K562 (cell line): ENCODE measurements around the gene NCOA6. TPM values are rescaled to one million over a fixed set of nuclear protein-coding genes. Genes with fewer than 3 reads are reported as not detected.
A peak's percentile ranks its signal among the peaks of the same experiment; 100 is the strongest.

Experiments used
- CBX1 ChIP-seq: sonication (generic); IDR thresholded peaks from 2 replicates; pipeline ENCODE4 v1.6.1; 2016; ENCODE audit warnings: antibody characterized with exemption, low read depth, mild to moderate bottlenecking
- CCNT2 ChIP-seq: IDR thresholded peaks from 2 replicates; pipeline ENCODE4 v1.6.1; 2011; ENCODE audit warnings: borderline replicate concordance, low read depth, mild to moderate bottlenecking, moderate library complexity, mixed read lengths, low read length; ENCODE audit not compliant: insufficient read length; ENCODE audit errors: extremely low read depth
- CXXC5 ChIP-seq: fragments of 250-450 bp; sonication (Bioruptor Pico); IDR thresholded peaks from 2 replicates; pipeline ENCODE4 v1.8.0; 2022; ENCODE audit warnings: inconsistent platforms, mild to moderate bottlenecking, moderate library complexity
- DIDO1 ChIP-seq: fragments of 450-650 bp; IDR thresholded peaks from 2 replicates; pipeline ENCODE4 v1.6.1; 2016; ENCODE audit warnings: low read depth, missing biosample characterization, missing genetic modification characterization
- E2F8 ChIP-seq: fragments of 450-650 bp; IDR thresholded peaks from 2 replicates; pipeline ENCODE4 v1.7.1; 2018; ENCODE audit warnings: mild to moderate bottlenecking, low read depth; ENCODE audit not compliant: partially characterized antibody
- ESRRB ChIP-seq: fragments of 250-450 bp; sonication (Bioruptor Pico); IDR thresholded peaks from 2 replicates; pipeline ENCODE4 v1.5.0; 2020; ENCODE audit warnings: mild to moderate bottlenecking, moderate library complexity, borderline replicate concordance
- GABPB1 ChIP-seq: sonication (generic); formaldehyde crosslinking; IDR thresholded peaks from 2 replicates; pipeline ENCODE4 v1.8.0; 2022; ENCODE audit warnings: mild to moderate bottlenecking, missing genetic modification reagents
- JUND ChIP-seq, 2 experiments: IDR thresholded peaks; 2 replicates in 1 of 2; 3 replicates in 1 of 2; pipeline ENCODE4 v1.6.1; 2011; ENCODE audit warnings: borderline replicate concordance in 2 of 2, low read depth in 2 of 2, low read length in 2 of 2, improper control_type of control experiment in 1 of 2, missing biosample characterization in 1 of 2, missing genetic modification characterization in 1 of 2, missing genetic modification reagents in 1 of 2
- KAT7 ChIP-seq: sonication (generic); formaldehyde crosslinking; IDR thresholded peaks from 2 replicates; pipeline ENCODE4 v1.8.0; 2022; ENCODE audit warnings: missing genetic modification reagents, mild to moderate bottlenecking, borderline replicate concordance
- LCOR ChIP-seq: sonication (generic); formaldehyde crosslinking; IDR thresholded peaks from 2 replicates; pipeline ENCODE4 v1.8.0; 2022; ENCODE audit warnings: mild to moderate bottlenecking, missing genetic modification reagents
- MNT ChIP-seq, 2 experiments: fragments of 450-650 bp; conservative IDR thresholded peaks; 2 replicates each; pipeline ENCODE4 v1.6.1; 2017; ENCODE audit warnings: mild to moderate bottlenecking in 2 of 2, moderate library complexity in 2 of 2
- NR2C1 ChIP-seq, 2 experiments: fragments of 450-650 bp; IDR thresholded peaks; 2 replicates each; pipeline ENCODE4 v1.6.1; 2017; ENCODE audit warnings: mild to moderate bottlenecking in 2 of 2, antibody characterized with exemption in 1 of 2, inconsistent platforms in 1 of 2, missing compliant biosample characterization in 1 of 2, missing genetic modification characterization in 1 of 2
- RFX1 ChIP-seq: fragments of 450-650 bp; IDR thresholded peaks from 2 replicates; pipeline ENCODE4 v1.6.1; 2016; ENCODE audit warnings: mild to moderate bottlenecking, moderate library complexity
- SIX5 ChIP-seq, 2 experiments: IDR thresholded peaks; 2 replicates each; pipeline ENCODE4 v1.6.1; 2011; ENCODE audit warnings: low read length in 2 of 2, borderline replicate concordance in 1 of 2, low read depth in 1 of 2, mild to moderate bottlenecking in 1 of 2, moderate library complexity in 1 of 2; ENCODE audit not compliant: insufficient read depth in 1 of 2
- SMARCE1 ChIP-seq: fragments of 450-650 bp; IDR thresholded peaks from 2 replicates; pipeline ENCODE4 v1.7.1; 2016; ENCODE audit warnings: mild to moderate bottlenecking
- TAF7 ChIP-seq: fragments of 450-650 bp; IDR thresholded peaks from 2 replicates; pipeline ENCODE4 v1.6.1; 2016; ENCODE audit warnings: missing genetic modification characterization, missing compliant biosample characterization
- TEAD1 ChIP-seq, 2 experiments: fragments of 450-650 bp in 1 of 2; sonication (generic) in 1 of 2; formaldehyde crosslinking; IDR thresholded peaks; 2 replicates each; pipeline versions ENCODE4 v1.4.0 to v1.8.0; 2020 to 2022; ENCODE audit warnings: mild to moderate bottlenecking in 2 of 2, missing genetic modification reagents in 1 of 2
- ZBTB12 ChIP-seq: fragments of 250-450 bp; sonication (Bioruptor Pico); IDR thresholded peaks from 2 replicates; pipeline ENCODE4 v1.4.0; 2020
- ZC3H4 ChIP-seq: sonication (generic); formaldehyde crosslinking; IDR thresholded peaks from 2 replicates; pipeline ENCODE4 v1.9.0; 2021; ENCODE audit warnings: missing genetic modification reagents, borderline replicate concordance
- ZNF197 ChIP-seq: fragments of 200-800 bp; sonication (Bioruptor generic); IDR thresholded peaks from 2 replicates; pipeline ENCODE4 v1.6.1; 2016; ENCODE audit warnings: low read depth, missing genetic modification characterization, missing compliant biosample characterization
- polyA plus RNA-seq, 8 experiments: library from polyadenylated mRNA; depleted of rRNA in 4 of 8; stranded (reverse) in 5 of 8; unstranded in 3 of 8; fragments of >200 nt; fragmentation: Nextera tagmentation in 2 of 8; fragmentation: Illumina TruSeq in 1 of 8; extraction: Ambion mirVana in 2 of 8; extraction: Trizol in 1 of 8; gene quantifications; 2 replicates each; pipeline versions ENCODE4 v1.2.1 to v1.2.3, GENCODE V29; 2011 to 2014; ENCODE audit warnings: inconsistent platforms in 1 of 8, missing spikeins in 1 of 8
- total RNA-seq, 7 experiments: library from RNA; depleted of rRNA in 6 of 7; stranded (reverse); fragments of >200 nt in 6 of 7; fragmentation: Illumina TruSeq in 2 of 7; extraction: Trizol in 2 of 7; gene quantifications; 2 replicates each; pipeline versions ENCODE4 v1.2.1 to v1.2.3, GENCODE V29; 2011 to 2021; ENCODE audit warnings: low replicate concordance in 1 of 7

NCOA6 gene
- total and polyA plus RNA-seq, 9 of the 15 experiments (the other 6 are each of a cell fraction or from before 2014, with no cell fraction given): 6.1 to 25.0 (median 9.5) TPM

- TF ChIP-seq SIX5 (IDR thresholded peaks at IDR 0.05; ENCODE audit: borderline replicate concordance in 1 of 2, insufficient read depth in 1 of 2, low read depth in 1 of 2, low read length in 2 of 2) (peak; percentile 90 to 93), LCOR (CRISPR knock-in tag) (peak; percentile 50; the same call in 1 of the 2 replicates), CCNT2 (peak; percentile 86), ZC3H4 (CRISPR knock-in tag) (0 out of 2 replicates have a peak, but pooled peaks have one; percentile 53), ZBTB12 (peak; percentile 97), GABPB1 (CRISPR knock-in tag) (peak; percentile 88), TAF7 (peak; percentile 83), CBX1 (peak; percentile 60; the same call in 1 of the 2 replicates), MNT (conservative IDR thresholded peaks at IDR 0.05) (peak; percentile 92 to 97), KAT7 (CRISPR knock-in tag) (peak; percentile 14; the same call in 1 of the 2 replicates), RFX1 (no peak), ZNF197 (CRISPR knock-in tag) (peak; percentile 75; the same call in 1 of the 2 replicates), DIDO1 (tag) (no peak), CXXC5 (CRISPR knock-in tag) (peak; percentile 99), TEAD1 (CRISPR knock-in tag; IDR thresholded peaks at IDR 0.05) (0 out of 4 replicates have a peak, but pooled peaks of 1 of the 2 experiments have one; percentile 18), ESRRB (no peak), E2F8 (peak; percentile 22), JUND (IDR thresholded peaks at IDR 0.05; ENCODE audit: borderline replicate concordance, low read depth, low read length) (peak; percentile 59; the same call in 1 of the 2 replicates), JUND (tag; IDR thresholded peaks at IDR 0.05; ENCODE audit: borderline replicate concordance, low read depth, low read length) (peak; percentile 18; the same call in 1 of the 3 replicates), NR2C1 (IDR thresholded peaks at IDR 0.05) (0 out of 2 replicates have a peak, but pooled peaks have one; percentile 34), NR2C1 (tag; IDR thresholded peaks at IDR 0.05) (peak; percentile 43; the same call in 1 of the 2 replicates), SMARCE1 (0 out of 2 replicates have a peak, but pooled peaks have one; percentile 55)
Measured at GRCh38 chr20:34676642-34677373, 148.6 kb downstream of the NCOA6 start, which contains the start of gene PIGU (continued).
